Small intestine (tissue), 7 donors: ENCODE measurements around the gene RILP. TPM values are rescaled to one million over a fixed set of nuclear protein-coding genes. Genes with fewer than 3 reads are reported as not detected.

ENCODE experiments used
- DNase-seq, 2 donors: peaks; one replicate each; pipeline versions ENCODE4 v3.0.0 to v3.0.0-alpha.2; 2013
- FAIRE-seq: peaks from 2 replicates; lab custom pipeline; 2012; peaks lifted over from hg19 to GRCh38; lab: Jason Lieb, UNC
- H3K27ac ChIP-seq, 3 donors: one replicate each; pipeline ENCODE4 v1.5.1; 2013; ENCODE audit warnings: low read length in 2 of 3, mild to moderate bottlenecking in 2 of 3, control low read depth in 1 of 3, inconsistent platforms in 1 of 3, low read depth in 1 of 3, moderate library complexity in 1 of 3
- H3K27me3 ChIP-seq, 3 donors: one replicate each; pipeline ENCODE4 v1.6.1; 2013; ENCODE audit warnings: low read length in 3 of 3, inconsistent platforms in 1 of 3; ENCODE audit not compliant: control insufficient read depth in 3 of 3, insufficient read depth in 3 of 3
- H3K36me3 ChIP-seq, 3 donors: one replicate each; pipeline ENCODE4 v1.6.1; 2013; ENCODE audit warnings: low read length in 3 of 3, inconsistent platforms in 1 of 3, low read depth in 1 of 3, mild to moderate bottlenecking in 1 of 3, moderate library complexity in 1 of 3; ENCODE audit not compliant: control insufficient read depth in 3 of 3, insufficient read depth in 2 of 3
- H3K4me1 ChIP-seq, 3 donors: one replicate each; pipeline ENCODE4 v1.6.1; 2013; ENCODE audit warnings: low read length in 2 of 3, inconsistent platforms in 1 of 3, low read depth in 1 of 3, mild to moderate bottlenecking in 1 of 3, moderate library complexity in 1 of 3; ENCODE audit not compliant: control insufficient read depth in 3 of 3, insufficient read depth in 2 of 3
- H3K4me3 ChIP-seq, 3 donors: one replicate each; pipeline ENCODE4 v1.5.1; 2013; ENCODE audit warnings: low read length in 3 of 3, control low read depth in 1 of 3, inconsistent platforms in 1 of 3, low read depth in 1 of 3, mild to moderate bottlenecking in 1 of 3, moderate library complexity in 1 of 3
- H3K9me3 ChIP-seq, 2 donors: one replicate each; pipeline ENCODE4 v1.6.1; 2013; ENCODE audit warnings: low read depth in 1 of 2, low read length in 1 of 2; ENCODE audit not compliant: control insufficient read depth in 2 of 2, insufficient read depth in 1 of 2
- WGBS, 3 donors: extraction: QIAGEN DNeasy Blood & Tissue Kit; methylation state at CpG; one replicate each; pipeline ENCODE4 v1.1.7; 2013; 5-methylcytosine and 5-hydroxymethylcytosine counted together
- polyA plus RNA-seq, 4 donors: library from polyadenylated mRNA; stranded (reverse) in 3 of 4; unstranded in 1 of 4; fragments of 200-250 nt in 3 of 4; fragments of 120-200 nt in 1 of 4; gene quantifications; one replicate each; pipeline versions ENCODE4 v1.2.1 to v1.2.3, GENCODE V29; 2013
- donor health status: healthy with polysubstance abuse.
- donor health status: control.
- donor health status: control.
- donor health status: Bipolar disorder and iron deficiency.
- donor health status: healthy.

RILP gene
- polyA plus RNA-seq, 4 donors, result 7.3 to 122 (median 54.9) TPM

GRCh38 chr17:1607971-1608320 lies 41.7 kb downstream of the RILP start:
- FAIRE-seq, result no peak
- Histone ChIP-seq H3K9me3 (no peaks in the 10 kb centered on the region), H3K27me3 (no peaks in the 10 kb centered on the region), H3K27ac (no peak overlapping the region), H3K36me3 (peaks cover 0 to 90% (median 2%) of the 10 kb centered on the region in 3 donors), H3K4me3 (no peak overlapping the region), H3K4me1 (no peaks in the 10 kb centered on the region)
- 81 to 91% (median 85%) methylated on average over 5 of the region's 5 CpGs for WGBS, 3 donors
- DNase-seq, result no peak

- Histone ChIP-seq H3K36me3 (peaks cover 0 to 88% (median 2%) of the 10 kb centered on the region in 3 donors), H3K27me3 (no peaks in the 10 kb centered on the region), H3K9me3 (peaks cover 0 to 11% of the 10 kb centered on the region in 2 donors), H3K27ac (peak overlapping the region in 1 of 3 donors; percentile 48), H3K4me3 (no peak overlapping the region), H3K4me1 (no peaks in the 10 kb centered on the region)
- 82 to 84% (median 82%) methylated on average over 26 of the region's 26 CpGs for WGBS, 3 donors
- DNase-seq (no peak), FAIRE-seq (no peak)
Measured at GRCh38 chr17:1606352-1606985, 43.2 kb downstream of the RILP start.

- 89 to 92% (median 89%) methylated on average over 19 of the region's 19 CpGs for WGBS, 3 donors
- peaks cover 0 to 87% (median 2%) of the 10 kb centered on the region in 3 donors for H3K36me3 ChIP-seq
- H3K27ac ChIP-seq, result peak overlapping the region in 1 of 3 donors; percentile 12
- H3K4me3 ChIP-seq, result no peak overlapping the region
- no peaks in the 10 kb centered on the region for H3K27me3 ChIP-seq
- DNase-seq, result no peak
- H3K4me1 ChIP-seq, result no peaks in the 10 kb centered on the region
- H3K9me3 ChIP-seq, result peaks cover 0 to 16% of the 10 kb centered on the region in 2 donors
- FAIRE-seq, result no peak
Measured at GRCh38 chr17:1605681-1606351, 43.9 kb downstream of the RILP start.

DNA sequence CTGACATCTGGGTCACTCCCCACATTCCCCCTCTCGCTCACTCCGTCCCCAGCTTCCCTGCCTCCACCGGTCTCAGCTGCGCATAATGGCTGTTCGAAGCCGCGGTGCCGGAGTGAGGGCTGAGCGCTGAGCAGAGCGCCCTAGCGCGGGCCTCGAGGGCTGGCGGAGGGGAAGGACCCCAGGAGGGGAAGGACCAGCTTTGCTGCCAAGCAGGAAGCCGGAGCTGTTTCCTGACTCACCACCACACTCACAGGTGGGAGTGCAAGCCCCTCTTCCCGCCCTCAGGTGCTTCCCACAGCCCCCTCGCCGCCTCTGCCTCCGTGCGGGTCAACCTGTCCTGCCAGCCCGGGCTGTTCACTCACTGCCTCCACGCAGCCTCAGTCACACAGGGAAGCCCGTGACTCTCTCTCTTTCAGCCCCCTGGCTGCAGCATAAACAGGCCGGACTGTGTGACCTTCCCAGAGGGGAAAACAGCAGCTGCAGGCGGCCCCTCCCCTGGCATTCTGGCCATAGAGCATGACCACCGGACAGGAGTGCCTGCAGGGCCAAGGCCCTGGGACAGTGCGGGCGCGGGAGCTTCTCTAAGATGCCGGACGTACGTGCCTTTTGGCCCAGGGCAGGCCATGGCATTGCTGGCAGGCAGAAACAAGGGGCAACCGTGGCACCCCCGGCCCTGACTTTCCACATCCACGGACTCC lies 44.7 kb downstream of the RILP start:
- DNase-seq, result no peak
- no peak overlapping the region for H3K4me3 ChIP-seq
- 69 to 89% (median 85%) methylated on average over 29 to 35 of the region's 35 CpGs for WGBS, 3 donors
- no peak for FAIRE-seq
- peaks cover 0 to 16% of the 10 kb centered on the region in 2 donors for H3K9me3 ChIP-seq
- H3K27me3 ChIP-seq, result no peaks in the 10 kb centered on the region
- peaks cover 0 to 82% (median 2%) of the 10 kb centered on the region in 3 donors for H3K36me3 ChIP-seq
- no peaks in the 10 kb centered on the region for H3K4me1 ChIP-seq
- H3K27ac ChIP-seq, result no peak overlapping the region

- H3K27ac ChIP-seq, result no peak overlapping the region
- DNase-seq (no peak), FAIRE-seq (no peak)
- H3K36me3 ChIP-seq, result peaks cover 0 to 76% (median 2%) of the 10 kb centered on the region in 3 donors
- no peak overlapping the region for H3K4me3 ChIP-seq
- H3K4me1 ChIP-seq, result peaks cover 0 to 19% (median 0%) of the 10 kb centered on the region in 3 donors
- 95 to 98% (median 98%) methylated on average over 14 of the region's 14 CpGs for WGBS, 3 donors
- H3K27me3 ChIP-seq, result no peaks in the 10 kb centered on the region
- H3K9me3 ChIP-seq, result peaks cover 0 to 16% of the 10 kb centered on the region in 2 donors
Measured at GRCh38 chr17:1601571-1601970, 48.1 kb downstream of the RILP start.

GRCh38 chr17:1598399-1599095 lies 51.1 kb downstream of the RILP start:
- peaks cover 0 to 34% (median 7%) of the 10 kb centered on the region in 3 donors for H3K4me1 ChIP-seq
- WGBS, 3 donors, result 87 to 90% (median 89%) methylated on average over 7 to 8 of the region's 8 CpGs
- H3K9me3 ChIP-seq, result peaks cover 0 to 16% of the 10 kb centered on the region in 2 donors
- H3K36me3 ChIP-seq, result peaks cover 0 to 67% (median 0%) of the 10 kb centered on the region in 3 donors
- FAIRE-seq (no peak), DNase-seq (no peak)
- H3K27me3 ChIP-seq, result no peaks in the 10 kb centered on the region
- no peak overlapping the region for H3K4me3 ChIP-seq
- H3K27ac ChIP-seq, result peak overlapping the region in 2 of 3 donors; percentile 13 to 37

DNA sequence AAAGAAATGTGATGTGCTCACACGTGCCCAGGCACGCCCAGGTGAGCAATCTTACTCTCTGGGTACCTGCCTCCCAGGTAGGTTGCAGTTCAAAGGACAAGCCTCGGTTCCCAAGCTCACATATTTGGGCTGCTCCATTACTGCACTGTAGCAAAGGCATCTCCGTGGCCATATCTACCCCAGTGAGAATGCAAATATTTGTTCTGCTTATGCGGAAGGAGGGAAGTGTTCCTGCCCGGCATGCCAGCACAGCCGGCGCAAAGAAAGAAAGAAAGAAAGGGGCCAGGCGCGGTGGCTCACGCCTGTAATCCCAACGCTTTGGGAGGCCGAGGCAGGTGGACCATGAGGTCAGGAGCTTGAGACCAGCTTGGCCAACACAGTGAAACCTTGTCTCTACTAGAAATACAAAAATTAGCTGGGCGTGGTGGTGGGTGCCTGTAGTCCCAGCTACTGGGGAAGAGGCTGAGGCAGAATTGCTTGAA lies 51.8 kb downstream of the RILP start:
- H3K36me3 ChIP-seq, result peaks cover 0 to 63% (median 0%) of the 10 kb centered on the region in 3 donors
- peak; percentile 60 to 72 for DNase-seq
- peaks cover 0 to 16% of the 10 kb centered on the region in 2 donors for H3K9me3 ChIP-seq
- H3K27ac ChIP-seq, result peak overlapping the region in 2 of 3 donors; percentile 27 to 37
- no peak for FAIRE-seq
- 11 to 67% (median 42%) methylated on average over 13 to 14 of the region's 14 CpGs for WGBS, 3 donors
- no peak overlapping the region for H3K4me3 ChIP-seq
- H3K27me3 ChIP-seq, result no peaks in the 10 kb centered on the region
- H3K4me1 ChIP-seq, result peaks cover 0 to 39% (median 7%) of the 10 kb centered on the region in 3 donors
